GM23338 (cell line): ENCODE results near the gene BAX. TPM values are rescaled to one million over a fixed set of nuclear protein-coding genes. Genes with fewer than 3 reads are reported as not detected.

Experiments used
- ATAC-seq: fragments of 200-7000 bp; cut with Tn5 transposase; 3 replicates; pipeline ENCODE4 v1.9.1; 2020
- DNase-seq: peaks from one replicate; pipeline ENCODE4 v3.0.0-alpha.2; 2015; ENCODE audit warnings: low spot score
- H2AFZ ChIP-seq: fragments of 200-600 bp; sonication (generic); 2 replicates; pipeline ENCODE4 v1.8.0; 2016; ENCODE audit warnings: antibody characterized with exemption, mild to moderate bottlenecking, moderate library complexity
- H3F3A ChIP-seq: fragments of 200-600 bp; sonication (generic); replicated peaks from 2 replicates; pipeline ENCODE4 v1.8.0; 2017; ENCODE audit warnings: antibody characterized with exemption, mixed run types, low read depth
- H3K27ac ChIP-seq: fragments of 200-600 bp; sonication (generic); 2 replicates; pipeline ENCODE4 v1.6.1; 2016; ENCODE audit warnings: low read depth
- H3K27me3 ChIP-seq: fragments of 200-600 bp; sonication (generic); 2 replicates; pipeline ENCODE4 v1.8.0; 2016; ENCODE audit warnings: mild to moderate bottlenecking, mixed run types, moderate library complexity; ENCODE audit not compliant: insufficient read depth
- H3K36me3 ChIP-seq: fragments of 200-600 bp; sonication (generic); 2 replicates; pipeline ENCODE4 v1.8.0; 2016; ENCODE audit warnings: mild to moderate bottlenecking; ENCODE audit not compliant: insufficient read depth
- H3K4me1 ChIP-seq: fragments of 200-600 bp; sonication (generic); 2 replicates; pipeline ENCODE4 v1.8.0; 2016; ENCODE audit warnings: mild to moderate bottlenecking, moderate library complexity; ENCODE audit not compliant: insufficient read depth
- H3K4me2 ChIP-seq: fragments of 200-600 bp; sonication (generic); 2 replicates; pipeline ENCODE4 v1.7.1; 2017; ENCODE audit warnings: mixed run types
- H3K4me3 ChIP-seq: fragments of 200-600 bp; sonication (generic); 2 replicates; pipeline ENCODE4 v1.6.1; 2016; ENCODE audit warnings: mixed run types
- H3K79me2 ChIP-seq: fragments of 200-600 bp; sonication (generic); replicated peaks from 2 replicates; pipeline ENCODE4 v1.8.0; 2017; ENCODE audit warnings: mild to moderate bottlenecking; ENCODE audit not compliant: insufficient read depth
- H3K9me2 ChIP-seq: fragments of 200-600 bp; sonication (generic); 2 replicates; pipeline ENCODE4 v1.8.0; 2017; ENCODE audit not compliant: insufficient read depth
- H4K20me1 ChIP-seq: fragments of 200-600 bp; sonication (generic); replicated peaks from 2 replicates; pipeline ENCODE4 v1.8.0; 2017; ENCODE audit warnings: mild to moderate bottlenecking; ENCODE audit not compliant: insufficient read depth
- H3K27ac Mint-ChIP-seq: 2 replicates; pipeline ENCODE4 v1.8.0; 2020; ENCODE audit warnings: inconsistent platforms, mild to moderate bottlenecking, moderate library complexity, mixed read lengths
- H3K27me3 Mint-ChIP-seq: 3 replicates; pipeline ENCODE4 v1.8.0; 2022; ENCODE audit warnings: low read depth, mild to moderate bottlenecking, moderate library complexity, mixed read lengths, inconsistent platforms; ENCODE audit not compliant: insufficient read depth, poor library complexity
- H3K36me3 Mint-ChIP-seq: 3 replicates; pipeline ENCODE4 v1.8.0; 2021; ENCODE audit warnings: low read depth, mild to moderate bottlenecking, inconsistent platforms, moderate library complexity, mixed read lengths
- H3K4me1 Mint-ChIP-seq: 3 replicates; pipeline ENCODE4 v1.8.0; 2020; ENCODE audit warnings: mild to moderate bottlenecking, inconsistent platforms, mixed read lengths
- H3K4me3 Mint-ChIP-seq: 3 replicates; pipeline ENCODE4 v1.8.0; 2021; ENCODE audit warnings: moderate library complexity, mild to moderate bottlenecking, inconsistent platforms, mixed read lengths
- H3K9me3 Mint-ChIP-seq: 3 replicates; pipeline ENCODE4 v1.8.0; 2020; ENCODE audit warnings: moderate library complexity, mild to moderate bottlenecking, inconsistent platforms, mixed read lengths
- CTCF ChIP-seq, 2 experiments: fragments of 200-600 bp in 1 of 2; sonication (generic) in 1 of 2; conservative IDR thresholded peaks; 2 replicates each; pipeline versions ENCODE4 v1.5.1 to v1.6.1; 2016 to 2017; ENCODE audit warnings: antibody characterized with exemption in 2 of 2, low read depth in 2 of 2, mild to moderate bottlenecking in 2 of 2, moderate library complexity in 1 of 2
- ETS1 ChIP-seq: IDR thresholded peaks from 2 replicates; pipeline ENCODE4 v1.6.1; 2016; ENCODE audit warnings: antibody characterized with exemption
- JUNB ChIP-seq: IDR thresholded peaks from one replicate; pipeline ENCODE4 v1.6.1; 2016; ENCODE audit warnings: antibody characterized with exemption; ENCODE audit not compliant: unreplicated experiment
- NANOG ChIP-seq: IDR thresholded peaks from 2 replicates; pipeline ENCODE4 v1.6.1; 2016; ENCODE audit warnings: antibody characterized with exemption, borderline replicate concordance
- STAT1 ChIP-seq: IDR thresholded peaks from one replicate; pipeline ENCODE4 v1.6.1; 2016; ENCODE audit warnings: antibody characterized with exemption; ENCODE audit not compliant: unreplicated experiment
- polyA plus RNA-seq: library from polyadenylated mRNA; unstranded; fragments of >200 nt; fragmentation: Nextera tagmentation; extraction: Ambion mirVana; gene quantifications from 2 replicates; pipeline ENCODE4 v1.2.1, GENCODE V29; 2016
- total RNA-seq: library from RNA; depleted of rRNA; stranded (reverse); fragments of >200 nt; shearing (Covaris generic); gene quantifications from 2 replicates; pipeline ENCODE4 v1.2.3, GENCODE V29; 2014

BAX gene
- total and polyA plus RNA-seq, 2 experiments from 2014 or later: 179 to 261 TPM

DNA sequence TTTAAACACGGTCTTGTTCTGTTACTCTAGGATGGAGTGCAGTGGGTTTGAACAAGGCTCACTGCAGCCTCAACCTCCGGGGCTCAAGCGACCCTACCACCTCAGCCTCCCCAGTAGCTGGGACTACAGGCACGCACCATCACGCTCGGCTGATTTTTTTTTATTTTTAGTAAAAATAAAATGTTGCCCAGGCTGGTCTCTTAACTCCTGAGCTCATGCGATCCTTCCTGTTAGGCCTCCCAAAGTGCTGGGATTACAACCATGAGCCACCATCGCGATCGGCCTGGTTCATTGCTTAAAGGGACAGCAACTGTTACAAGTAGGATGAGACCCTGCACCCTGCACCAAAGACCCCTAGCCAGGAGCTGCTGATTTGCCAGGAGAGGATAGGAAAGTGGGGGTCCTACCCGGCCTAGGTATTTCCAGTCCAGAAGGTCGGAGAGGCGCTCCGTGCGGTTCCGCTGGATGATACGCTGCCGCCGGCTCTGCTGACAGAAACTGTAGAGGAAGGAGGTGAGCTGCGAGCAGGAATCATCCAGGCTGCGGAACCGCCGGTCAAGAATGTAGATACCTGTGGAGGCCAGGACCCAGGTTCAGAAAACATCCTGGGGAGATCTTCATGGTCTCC lies 15.6 kb downstream of the BAX start:
- H2AFZ ChIP-seq: no peak overlapping the region
- peaks cover 13% of the 10 kb centered on the region for H3K36me3 ChIP-seq
- no peaks in the 10 kb centered on the region for H3K9me2 ChIP-seq
- peaks cover 37% of the 10 kb centered on the region for H3F3A ChIP-seq
- H3K4me3 Mint-ChIP-seq: no peak overlapping the region; the same call in 2 of the 3 replicates
- DNase-seq (no peak), ATAC-seq (no peak)
- H3K36me3 Mint-ChIP-seq: peaks cover 53% of the 10 kb centered on the region
- H3K4me1 Mint-ChIP-seq: peaks cover 17% of the 10 kb centered on the region
- no peaks in the 10 kb centered on the region for H3K27me3 ChIP-seq
- H3K4me2 ChIP-seq: peak overlapping the region; percentile 48; the same call in 1 of the 2 replicates
- H3K79me2 ChIP-seq: peaks cover 15% of the 10 kb centered on the region
- peak overlapping the region; percentile 66; the same call in 1 of the 2 replicates for H3K27ac ChIP-seq
- H3K9me3 Mint-ChIP-seq: peaks cover 13% of the 10 kb centered on the region
- H3K27me3 Mint-ChIP-seq: peaks cover 34% of the 10 kb centered on the region
- no peak overlapping the region for H3K27ac Mint-ChIP-seq
- H3K4me3 ChIP-seq: no peak overlapping the region
- peaks cover 4% of the 10 kb centered on the region; the same call in 1 of the 2 replicates for H3K4me1 ChIP-seq
- no peak for TF ChIP-seq NANOG
- no peak for TF ChIP-seq JUNB
- no peak for TF ChIP-seq ETS1
- TF ChIP-seq STAT1: no peak
- H4K20me1 ChIP-seq: peaks cover 11% of the 10 kb centered on the region

DNA sequence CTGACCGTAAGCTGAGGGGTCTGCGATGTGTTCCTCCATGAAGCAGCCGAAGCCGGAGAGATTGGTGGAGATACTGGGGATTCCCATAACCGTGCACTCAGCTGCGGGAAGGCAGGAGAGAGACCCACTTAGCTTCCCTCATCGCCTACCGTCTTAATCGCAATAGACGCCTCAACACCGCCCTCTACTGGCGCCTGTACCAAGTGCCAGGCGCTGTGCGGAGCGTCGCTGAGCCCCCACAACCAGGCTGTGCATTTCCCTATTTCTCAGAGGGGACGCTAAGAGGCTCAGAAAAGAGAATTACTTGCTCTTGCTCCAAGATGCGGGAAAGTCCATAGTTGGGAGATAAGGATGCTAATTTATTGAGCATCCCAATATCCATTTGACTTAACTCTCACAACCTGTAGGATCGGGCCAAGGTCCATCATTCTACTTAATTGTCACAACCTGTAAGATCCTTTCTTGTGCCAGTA lies 16.3 kb downstream of the BAX start:
- Histone ChIP-seq H3K27ac (peak overlapping the region; percentile 66), H3K36me3 (peaks cover 13% of the 10 kb centered on the region), H3K27me3 (no peaks in the 10 kb centered on the region), H4K20me1 (peaks cover 10% of the 10 kb centered on the region), H3K4me1 (peaks cover 4% of the 10 kb centered on the region; the same call in 1 of the 2 replicates), H2AFZ (no peak overlapping the region), H3F3A (peaks cover 31% of the 10 kb centered on the region), H3K9me2 (no peaks in the 10 kb centered on the region), H3K4me3 (no peak overlapping the region), H3K4me2 (peak overlapping the region; percentile 48; the same call in 1 of the 2 replicates), H3K79me2 (peaks cover 8% of the 10 kb centered on the region)
- H3K4me3 Mint-ChIP-seq: no peak overlapping the region; the same call in 2 of the 3 replicates
- H3K4me1 Mint-ChIP-seq: peaks cover 16% of the 10 kb centered on the region
- ATAC-seq (peak; percentile 83), DNase-seq (peak; percentile 97)
- H3K9me3 Mint-ChIP-seq: peaks cover 9% of the 10 kb centered on the region
- peaks cover 48% of the 10 kb centered on the region for H3K36me3 Mint-ChIP-seq
- TF ChIP-seq CTCF (conservative IDR thresholded peaks at IDR 0.05; ENCODE audit: low read depth in 2 of 2) (peak; percentile 94 to 98), NANOG (no peak)
- H3K27ac Mint-ChIP-seq: no peak overlapping the region
- H3K27me3 Mint-ChIP-seq: peaks cover 29% of the 10 kb centered on the region
